C4-2B (cell line): ENCODE measurements around the gene EPHA10.

Source experiments
- CTCF ChIP-seq: fragments of 450-650 bp; conservative IDR thresholded peaks from 2 replicates; pipeline ENCODE4 v1.5.1; 2017; ENCODE audit warnings: mild to moderate bottlenecking
- ZFX ChIP-seq: fragments of 450-650 bp; IDR thresholded peaks from 2 replicates; pipeline ENCODE4 v1.6.1; 2017

- TF ChIP-seq CTCF (no peak), ZFX (no peak)
Observed at GRCh38 chr1:37688926-37689325, 76.0 kb downstream of the EPHA10 start.
